DMS114 treated with DMSO at 0.1 percent for 48 hours (cell line): ENCODE results near the gene MT1M.
"Not testable (repeated sequence)": the region's sequence is repeated elsewhere in the genome, so short reads cannot be mapped to it uniquely, and the experiment has no call there.

Source experiments
- DNase-seq: peaks from one replicate; lab custom pipeline; 2025; ENCODE audit not compliant: unreplicated experiment; lab: John Stamatoyannopoulos, UW

Gene MT1M

DNA sequence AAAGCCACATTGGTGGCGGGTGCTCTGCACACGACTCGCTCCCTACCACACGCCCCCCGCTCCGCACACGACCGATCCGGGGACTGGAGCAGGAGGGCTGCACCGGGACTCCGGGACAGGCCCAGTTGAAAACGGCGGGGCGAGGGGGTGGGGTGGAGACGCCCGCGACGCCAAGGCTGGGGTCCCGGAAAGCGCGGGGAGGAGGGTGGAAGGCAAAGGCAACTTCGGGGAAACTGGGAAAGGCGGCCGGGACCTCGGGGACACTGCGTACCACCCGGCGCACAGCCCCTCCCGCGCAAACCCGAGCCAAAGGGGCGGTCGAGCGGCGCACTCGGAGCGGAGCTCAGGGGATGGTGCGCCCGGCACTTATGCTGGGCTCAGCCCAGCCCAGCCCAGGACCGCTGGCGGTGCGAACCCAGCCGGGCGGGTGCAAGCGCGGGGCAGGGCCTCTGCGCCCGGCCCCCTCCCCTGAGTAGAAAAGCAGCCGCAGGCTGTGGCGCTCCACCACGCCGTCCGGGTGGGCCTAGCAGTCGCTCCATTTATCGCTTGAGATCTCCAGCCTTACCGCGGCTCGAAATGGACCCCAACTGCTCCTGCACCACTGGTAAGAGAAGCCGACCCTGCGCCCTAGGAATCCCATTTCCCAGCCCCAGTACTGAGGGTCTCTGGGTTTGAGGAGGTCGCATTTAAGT is at the start of gene MT1M:
Gene MT1M, plus strand, starts transcription at position 504 of the 692 bp plus-strand sequence. Its CDS starts 73 bp downstream, at position 577.
- DNase-seq = no peak

GRCh38 chr16:56582911-56583310 is 49.5 kb upstream of the MT1M start:
- DNase-seq = not testable (repeated sequence)

GRCh38 chr16:56583351-56584168 is 48.9 kb upstream of the MT1M start:
- no peak for DNase-seq

GRCh38 chr16:56584276-56584675 is 48.2 kb upstream of the MT1M start:
- no peak for DNase-seq

DNA sequence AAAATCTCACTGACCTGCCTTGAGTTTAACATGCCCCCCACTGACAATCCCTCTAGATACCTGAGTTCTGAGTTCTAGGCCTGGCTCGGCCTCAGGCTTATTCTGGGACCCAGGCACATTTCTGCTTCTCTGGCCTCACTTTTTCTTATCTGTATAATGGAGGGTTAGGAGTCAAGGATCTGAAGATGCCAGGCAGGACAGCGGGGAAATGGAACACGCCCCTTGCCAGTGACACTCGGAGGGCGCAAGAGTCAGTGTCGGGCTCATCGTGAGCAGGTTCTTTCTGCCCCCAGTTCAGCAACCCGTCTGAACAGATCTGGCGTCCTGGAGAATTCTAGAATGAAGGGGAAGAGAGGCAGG is 43.7 kb upstream of the MT1M start:
- no peak for DNase-seq

- peak; percentile 11 for DNase-seq
These were observed 43.1 kb upstream of the MT1M start, which contains the start of gene MT3 for GRCh38 chr16:56589141-56590039. MT3 (plus strand) TSS chr16:56589528; CDS start chr16:56589591, 63 bp downstream.

DNA sequence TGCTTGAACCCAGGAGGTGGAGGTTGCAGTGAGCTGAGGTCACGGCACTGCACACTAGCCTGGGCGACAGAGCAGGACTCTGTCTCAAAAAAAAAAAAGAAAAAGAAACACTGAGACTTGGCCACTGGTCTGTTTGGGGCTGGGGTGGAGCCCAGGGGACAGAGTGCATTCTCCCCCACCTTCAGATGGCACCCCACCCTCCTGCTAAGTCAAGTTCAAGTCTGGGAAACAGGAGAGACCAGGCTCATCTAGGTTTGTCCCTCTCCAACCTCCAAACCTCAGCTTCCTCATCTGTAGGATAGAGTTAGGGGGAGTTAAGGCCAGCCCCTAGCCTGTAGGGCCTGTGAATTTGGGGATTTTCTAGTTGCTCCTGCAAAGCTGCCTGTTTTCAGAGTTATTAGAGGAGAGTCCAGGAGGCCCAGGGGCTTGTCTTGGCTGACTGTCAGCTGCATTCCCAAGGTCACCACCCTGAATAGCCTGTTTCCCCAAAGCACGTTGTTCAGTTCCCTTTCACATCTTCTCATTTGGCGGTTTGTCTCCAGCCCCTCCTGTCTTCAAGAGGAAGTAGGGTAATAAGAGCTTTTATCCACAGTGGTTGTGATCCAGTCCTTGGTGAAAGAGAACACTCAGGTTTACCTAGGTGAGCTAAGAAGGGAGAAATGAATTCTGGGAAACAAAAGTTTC is 40.9 kb upstream of the MT1M start:
- DNase-seq = no peak

GRCh38 chr16:56593573-56594291 is 38.7 kb upstream of the MT1M start:
- DNase-seq = no peak

DNA sequence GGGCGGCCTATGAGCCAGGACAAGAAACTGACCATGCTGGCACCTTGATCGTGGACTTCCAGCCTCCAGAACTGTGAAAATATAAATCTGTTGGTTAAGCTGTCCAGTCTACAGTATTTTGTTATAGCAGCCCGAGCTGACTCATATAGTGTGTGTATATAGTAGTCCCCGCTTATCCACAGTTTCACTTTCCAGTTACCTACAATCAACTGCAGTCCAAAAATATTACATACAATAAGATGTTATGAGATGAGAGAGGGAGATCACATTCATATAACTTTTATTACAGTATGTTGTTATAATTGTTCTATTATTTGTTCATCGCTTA is 38.2 kb upstream of the MT1M start:
- no peak for DNase-seq

- peak; percentile 24 for DNase-seq
These were observed 32.0 kb upstream of the MT1M start for GRCh38 chr16:56600398-56600999.

DNA sequence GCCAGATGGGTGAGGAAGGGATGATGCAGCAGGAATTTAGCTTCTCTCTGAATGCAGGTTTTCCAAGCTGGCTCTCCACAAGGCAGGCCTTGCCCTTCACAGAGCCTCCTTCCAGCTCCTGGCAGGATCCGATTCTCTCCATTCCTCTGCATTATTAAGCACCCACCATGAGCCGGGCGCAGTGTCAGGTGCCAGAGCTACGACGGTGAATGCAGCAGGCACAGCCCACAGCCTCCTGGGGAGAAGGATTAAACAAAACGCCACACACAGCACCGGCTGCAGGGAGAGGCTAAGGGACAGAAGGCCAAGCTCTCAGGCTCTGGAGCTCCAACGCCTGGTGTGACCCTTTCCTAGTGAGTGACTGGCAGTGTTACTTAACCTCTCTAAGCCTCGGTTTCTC is 31.1 kb upstream of the MT1M start:
- DNase-seq = no peak

- DNase-seq = peak; percentile 58
These were observed 28.9 kb upstream of the MT1M start for GRCh38 chr16:56603589-56603988.

GRCh38 chr16:56604966-56605365 is 27.5 kb upstream of the MT1M start:
- DNase-seq = no peak

DNA sequence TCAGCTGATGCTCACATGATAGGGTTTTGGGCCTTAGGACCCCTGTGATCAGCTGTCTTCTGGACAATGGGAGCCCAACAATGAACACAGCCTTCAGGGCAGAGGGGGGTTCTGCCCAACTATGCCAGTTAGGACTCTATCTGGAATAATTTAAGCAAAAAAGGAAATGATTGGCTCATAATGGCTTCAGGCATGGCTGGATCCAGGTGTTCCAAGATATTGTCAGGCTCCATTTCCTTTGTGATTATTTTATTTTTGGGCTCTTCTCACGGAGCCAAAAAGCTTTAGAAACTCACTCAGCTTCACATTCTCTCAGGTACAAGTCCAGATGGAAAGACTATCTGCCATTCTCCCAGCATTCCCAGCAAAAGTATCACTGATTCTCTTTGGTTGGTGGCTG is 27.0 kb upstream of the MT1M start:
- DNase-seq = no peak

DNA sequence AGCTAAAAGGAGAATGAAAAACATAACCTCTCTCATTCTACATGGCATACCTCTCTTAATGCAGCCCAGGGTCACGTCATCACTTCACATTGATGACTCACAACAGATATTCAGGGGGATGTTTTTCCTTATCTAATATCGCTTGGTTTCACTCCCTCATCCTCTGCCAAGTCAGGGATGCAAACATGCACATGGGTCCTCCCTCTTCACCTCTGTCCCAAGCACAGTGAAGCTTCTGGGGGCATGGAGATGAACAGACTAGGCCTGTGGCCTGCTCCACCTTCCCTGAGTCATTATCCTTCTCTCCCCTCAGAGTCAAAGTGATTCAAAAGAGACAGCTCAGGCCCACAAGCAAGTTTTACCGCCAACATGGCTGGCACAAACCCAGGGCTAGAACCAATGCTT is 26.4 kb upstream of the MT1M start:
- DNase-seq = no peak

- no peak for DNase-seq
These were observed 25.9 kb upstream of the MT1M start for GRCh38 chr16:56606476-56607108.

DNA sequence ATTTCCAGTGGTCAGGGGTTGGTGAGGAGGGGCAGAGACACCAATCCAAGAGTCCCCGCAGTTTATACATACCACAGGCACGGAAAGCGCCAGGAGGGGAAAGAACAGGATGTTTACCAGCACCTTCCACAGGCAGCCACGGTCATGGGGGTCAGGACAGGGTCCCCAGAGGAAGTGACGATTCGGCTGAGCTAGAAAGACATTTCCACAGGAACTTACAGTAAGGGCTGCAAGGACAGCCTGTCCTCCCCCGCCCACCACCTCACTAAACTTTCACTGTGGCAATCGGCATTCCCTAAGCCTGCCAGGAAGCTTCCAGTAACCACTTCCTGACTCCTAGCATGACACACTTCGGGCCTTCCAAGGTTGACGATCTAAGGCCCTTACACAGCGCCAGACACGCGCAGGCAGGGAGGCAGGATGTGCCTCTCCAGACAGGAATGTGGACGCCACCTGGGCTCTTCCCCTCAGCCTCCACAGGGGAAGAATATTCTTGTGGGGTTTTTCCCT is 25.3 kb upstream of the MT1M start:
- DNase-seq = no peak

GRCh38 chr16:56607675-56608042 is 24.8 kb upstream of the MT1M start:
- no peak for DNase-seq
